NCI-H2227 (cell line): ENCODE data around the gene MEIS2.

Source experiments
- DNase-seq: peaks from one replicate; lab custom pipeline; 2025; ENCODE audit not compliant: unreplicated experiment; lab: John Stamatoyannopoulos, UW

The MEIS2 gene

DNA sequence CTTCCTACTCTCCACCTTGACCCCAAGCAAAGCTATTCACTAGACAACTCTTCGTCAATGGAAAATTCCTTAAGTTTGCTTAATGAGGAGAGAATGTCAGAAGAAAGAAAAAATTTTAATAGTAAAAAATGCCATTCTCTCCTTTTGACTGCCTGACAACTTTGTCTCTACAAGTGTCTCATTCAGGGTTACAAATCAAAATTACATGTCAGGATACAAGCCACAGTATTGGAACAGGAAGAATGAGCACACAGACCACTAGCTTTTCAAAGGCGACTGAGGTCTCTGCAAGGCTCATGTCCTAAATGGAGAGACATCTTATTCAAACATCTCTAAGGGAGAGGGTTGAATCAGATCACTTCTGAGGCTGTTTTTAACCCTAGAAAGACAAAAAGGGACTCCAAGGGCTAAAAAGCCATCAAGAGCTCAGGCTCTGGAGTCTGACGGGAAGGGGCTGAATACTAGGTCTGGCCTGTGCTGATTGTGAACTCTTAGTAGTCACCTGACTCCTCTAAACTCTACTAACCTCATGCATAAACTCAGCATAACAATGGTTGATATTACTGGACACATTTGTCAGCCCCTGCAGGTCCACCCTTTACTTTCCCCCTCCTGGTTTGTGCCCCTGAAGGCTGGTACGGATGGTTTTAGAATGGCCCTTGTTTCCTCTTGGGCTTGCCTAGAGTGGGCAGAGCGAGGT is 12.8 kb upstream of the MEIS2 start:
- no peak for DNase-seq

DNA sequence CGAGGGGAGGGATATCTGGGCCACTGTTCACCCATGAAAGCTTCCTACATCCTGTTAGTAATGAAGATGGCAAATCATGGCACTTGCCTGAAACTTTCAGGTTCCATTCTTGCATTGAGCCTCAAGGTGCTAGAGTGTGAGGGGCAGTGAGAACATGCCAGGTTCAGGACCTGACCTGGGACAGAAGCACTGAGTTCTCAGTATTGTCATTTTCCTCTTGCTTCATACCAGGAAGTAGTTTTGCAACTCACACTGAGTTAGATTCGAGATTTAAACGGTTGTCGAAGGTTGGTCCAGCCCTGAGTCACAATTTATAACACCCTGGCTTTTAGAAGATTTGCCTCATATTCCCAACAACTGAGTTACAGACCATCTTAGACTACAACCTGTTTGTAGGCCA is 11.8 kb upstream of the MEIS2 start:
- DNase-seq, result no peak

DNA sequence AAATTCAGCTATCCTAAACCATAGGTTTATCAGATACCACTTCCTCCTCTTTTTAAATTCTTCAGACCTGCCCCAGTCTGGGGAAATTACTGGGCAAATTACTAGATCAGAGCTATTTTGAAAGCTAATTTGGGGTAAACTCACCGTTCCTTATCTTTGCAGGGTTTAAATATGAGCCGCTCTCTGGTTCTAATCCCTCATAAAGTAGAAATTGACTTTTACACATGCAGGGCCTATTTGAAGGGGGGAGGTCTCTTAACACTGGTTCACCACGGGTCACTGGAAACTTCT is 11.0 kb upstream of the MEIS2 start:
- DNase-seq, result no peak

DNA sequence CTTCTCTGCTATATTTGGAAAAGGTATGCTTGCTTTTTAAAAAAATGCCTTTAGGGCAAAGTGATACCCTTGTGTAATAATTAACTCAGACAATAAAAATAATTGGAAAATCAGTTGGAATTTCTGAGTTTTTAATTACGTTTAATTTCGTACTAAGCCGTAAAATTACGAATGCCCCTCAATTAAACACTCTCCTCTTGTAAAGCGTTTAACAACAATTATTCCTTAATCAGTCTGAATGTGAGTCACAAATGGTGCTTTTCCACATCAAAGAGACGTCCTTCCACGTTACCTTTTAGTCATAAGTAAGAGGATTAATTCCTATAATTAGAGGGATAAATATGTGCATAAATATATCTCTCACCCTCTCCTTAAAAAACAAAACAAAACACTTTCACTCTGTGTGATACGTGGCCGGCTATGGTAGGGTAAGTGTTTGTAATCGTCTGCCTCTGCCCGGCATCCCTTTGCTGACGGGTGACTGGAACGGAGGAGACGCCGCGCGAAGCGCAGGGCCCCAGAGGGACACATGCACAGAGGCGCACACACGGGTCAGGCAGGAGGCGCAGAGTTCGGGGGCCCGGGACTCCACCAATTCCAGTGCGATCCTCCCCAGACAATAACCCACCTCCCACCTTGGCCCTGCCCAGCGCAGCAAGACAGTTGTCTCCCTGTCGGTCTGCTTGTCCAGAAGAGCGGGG is 9.7 kb upstream of the MEIS2 start:
- DNase-seq, result no peak

DNA sequence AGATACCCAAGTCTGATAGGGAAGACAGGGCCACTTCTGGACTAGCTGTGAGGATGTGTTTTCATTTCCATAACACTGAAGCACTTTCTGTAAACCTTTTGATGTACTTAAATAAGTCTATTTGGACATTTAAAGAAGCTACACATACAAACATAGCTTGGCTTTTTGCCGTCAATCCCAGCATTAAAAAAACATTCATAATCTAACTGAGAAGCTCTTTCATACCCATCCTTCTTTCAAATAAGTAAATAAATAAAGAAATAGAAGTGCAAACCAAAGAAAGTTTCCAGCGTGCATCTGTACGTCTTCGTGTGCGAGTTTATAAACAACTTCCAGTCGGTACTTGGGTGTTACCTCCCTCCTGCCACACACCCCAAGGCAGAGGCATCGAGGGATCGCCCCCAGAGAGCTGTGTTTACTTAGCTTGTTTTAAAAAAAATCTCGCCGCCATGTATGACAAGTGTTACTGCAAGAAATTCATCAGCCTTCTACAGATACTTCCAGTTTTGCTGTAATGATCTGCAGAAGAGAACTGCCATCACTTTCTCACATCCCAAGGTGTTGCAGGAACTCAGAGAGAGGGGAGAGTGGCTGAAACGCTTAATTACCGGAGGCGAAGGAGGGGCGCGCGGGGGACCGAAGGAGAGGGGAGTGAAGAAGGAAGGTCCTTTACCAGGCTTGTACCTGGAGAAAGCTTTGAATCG is 9.0 kb upstream of the MEIS2 start:
- peak; percentile 32 for DNase-seq

DNA sequence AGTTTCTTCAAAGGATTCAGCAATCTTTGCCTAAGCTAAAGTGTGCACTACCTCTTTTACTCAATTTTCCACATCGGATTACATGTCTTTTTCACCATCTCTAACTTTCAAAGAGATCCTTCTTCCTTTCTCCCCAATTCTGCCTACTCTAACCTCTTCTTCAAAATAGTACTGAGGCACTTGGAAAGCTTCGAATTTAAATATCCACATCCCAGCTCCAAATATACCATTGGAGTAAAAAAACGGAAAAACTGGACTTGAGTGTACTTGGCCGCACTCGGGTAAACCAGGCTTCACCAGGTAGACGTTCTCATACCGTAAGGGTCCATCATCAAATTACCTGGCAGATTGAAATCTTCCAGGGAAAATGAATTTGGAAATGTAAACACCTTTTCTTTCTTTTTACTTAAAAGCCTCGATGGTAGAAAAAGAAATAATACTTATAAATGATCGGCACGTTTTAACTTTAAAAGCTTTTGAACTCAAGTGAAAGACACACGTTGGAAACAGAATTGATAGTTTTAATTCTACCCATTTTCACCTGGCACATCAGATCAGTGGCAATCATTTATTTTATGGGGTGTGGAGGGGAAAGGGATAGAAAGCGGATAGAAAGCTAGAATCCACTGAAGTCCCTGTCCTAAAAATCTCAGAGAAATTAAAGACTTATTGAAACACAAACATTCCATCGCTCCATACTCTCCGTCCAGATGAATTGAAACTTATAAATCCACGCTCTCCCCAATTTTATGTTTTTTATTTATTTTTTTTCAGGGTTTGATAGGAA is 8.2 kb upstream of the MEIS2 start:
- no peak for DNase-seq

DNA sequence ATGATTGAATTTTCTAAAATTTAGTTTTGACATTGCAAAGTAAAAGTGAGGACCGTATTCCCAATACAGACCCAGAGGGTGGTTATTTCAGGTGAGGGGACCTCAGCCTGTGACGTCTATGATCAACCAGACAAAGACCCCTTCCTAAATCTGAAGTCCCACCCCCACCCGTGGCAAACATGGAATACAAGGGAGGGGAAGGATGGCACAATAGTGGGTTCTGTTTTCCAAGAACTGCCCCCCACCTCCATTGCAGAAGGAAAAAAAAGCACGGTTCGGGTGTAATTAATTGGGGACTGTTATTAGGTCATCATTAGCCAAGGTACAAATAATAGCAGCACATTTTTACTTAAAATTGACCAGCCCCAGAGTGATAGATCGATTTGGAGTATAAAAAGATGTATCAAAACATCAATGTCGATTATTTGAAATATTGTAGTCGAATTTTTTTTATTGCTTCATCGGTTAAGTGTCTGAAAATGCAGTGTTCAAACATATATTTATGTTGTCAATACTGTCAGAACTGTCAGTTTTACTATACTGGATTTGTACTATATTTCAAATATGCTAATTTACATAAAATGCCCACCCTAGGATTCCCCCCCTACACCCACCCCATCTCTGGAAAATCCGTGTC is 7.5 kb upstream of the MEIS2 start:
- DNase-seq, result no peak

DNA sequence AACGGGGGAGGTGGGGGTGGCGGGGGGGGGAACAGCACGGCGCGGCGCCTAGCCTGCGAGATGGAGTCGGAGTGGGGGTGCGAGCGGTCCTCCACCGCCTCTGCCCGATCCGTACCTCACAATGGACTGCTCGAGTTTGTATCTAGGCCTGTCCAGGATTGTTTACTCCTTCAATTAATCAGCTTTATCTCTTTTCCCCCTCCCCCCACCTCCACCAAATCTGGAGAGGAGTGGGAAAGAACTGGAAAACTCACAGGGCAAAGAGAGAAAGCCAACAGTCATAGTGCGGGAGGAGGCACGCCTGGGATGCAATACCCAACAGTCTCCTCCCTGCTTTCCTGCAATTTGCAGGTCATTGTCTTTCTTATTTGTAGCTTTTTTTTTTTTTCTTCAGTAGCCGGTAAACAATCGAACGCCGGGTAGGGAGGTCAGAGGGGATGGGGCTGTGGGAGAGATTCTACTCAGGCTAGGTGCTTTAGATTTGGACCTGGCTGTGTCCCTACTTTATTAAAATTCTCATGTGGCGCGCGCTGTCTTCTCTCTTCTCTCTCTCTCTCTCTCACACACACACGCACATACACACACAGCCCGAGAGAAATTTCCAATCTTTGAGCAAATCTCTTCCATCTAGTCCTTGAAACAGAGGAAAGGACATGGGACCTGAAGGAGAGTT is 6.9 kb upstream of the MEIS2 start:
- peak; percentile 17 for DNase-seq

DNA sequence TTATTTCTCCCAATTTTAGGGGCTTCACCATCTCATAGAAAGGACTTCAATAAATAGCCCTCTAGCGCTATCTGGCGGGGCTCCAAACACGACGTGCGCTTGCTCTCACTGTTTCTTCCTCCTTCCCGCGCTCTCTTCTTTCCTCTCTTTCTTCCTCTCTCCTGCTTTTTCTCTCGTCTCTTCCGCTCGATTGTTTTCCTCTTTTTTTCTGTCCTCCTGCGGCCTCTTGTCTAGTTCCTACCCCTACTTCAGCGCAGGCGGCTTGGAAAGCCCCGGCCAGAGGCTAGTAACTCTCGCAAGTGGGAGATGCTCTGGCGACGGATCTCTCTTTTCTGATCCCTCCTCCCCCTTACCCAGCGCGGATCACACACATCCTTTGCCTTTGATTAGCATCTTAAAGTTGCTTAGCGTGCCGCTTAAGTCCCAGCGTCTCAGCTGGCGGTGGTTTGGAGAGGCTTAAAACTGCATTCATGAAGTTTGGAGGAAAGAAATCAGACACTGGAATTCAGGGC is 6.2 kb upstream of the MEIS2 start:
- peak; percentile 30 for DNase-seq

DNA sequence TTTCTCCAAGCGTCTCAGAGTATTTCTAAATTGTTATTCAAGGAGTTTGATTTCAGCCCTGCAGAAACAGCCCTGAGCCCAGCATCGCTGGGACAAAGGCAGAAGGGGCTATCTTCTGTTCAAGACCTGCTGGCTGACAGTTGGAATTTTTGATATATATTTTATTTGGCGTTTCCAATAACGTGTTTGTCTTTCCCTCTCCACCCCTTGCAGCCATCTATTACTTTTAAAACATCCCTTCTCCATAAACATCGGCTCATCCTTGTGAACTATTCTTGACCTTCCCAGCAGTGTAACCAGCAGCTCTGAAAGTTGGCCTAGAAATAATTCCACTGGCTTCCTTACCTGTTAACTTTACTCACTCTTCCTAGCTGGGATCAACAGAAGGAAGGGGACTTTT is 5.5 kb upstream of the MEIS2 start:
- no peak for DNase-seq

DNA sequence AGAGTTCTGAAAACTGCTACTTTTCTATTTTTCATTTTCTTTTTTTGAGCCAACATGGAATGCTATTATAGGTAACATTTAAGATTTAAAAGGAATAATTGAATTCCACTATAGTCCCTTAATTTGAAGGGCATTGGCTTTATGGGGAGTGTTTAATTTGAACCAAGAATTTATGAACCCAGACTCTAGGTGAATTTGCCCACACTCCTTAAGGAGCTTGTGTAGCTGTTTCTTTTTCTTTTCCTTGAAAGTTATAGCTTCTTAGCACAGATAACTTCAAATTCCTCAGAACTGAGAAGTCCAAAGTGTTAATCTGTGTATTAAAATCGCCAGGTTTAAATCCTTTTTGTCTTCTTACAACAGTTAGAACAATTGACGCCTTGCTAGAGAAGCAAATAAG is 4.7 kb upstream of the MEIS2 start:
- DNase-seq, result no peak

DNA sequence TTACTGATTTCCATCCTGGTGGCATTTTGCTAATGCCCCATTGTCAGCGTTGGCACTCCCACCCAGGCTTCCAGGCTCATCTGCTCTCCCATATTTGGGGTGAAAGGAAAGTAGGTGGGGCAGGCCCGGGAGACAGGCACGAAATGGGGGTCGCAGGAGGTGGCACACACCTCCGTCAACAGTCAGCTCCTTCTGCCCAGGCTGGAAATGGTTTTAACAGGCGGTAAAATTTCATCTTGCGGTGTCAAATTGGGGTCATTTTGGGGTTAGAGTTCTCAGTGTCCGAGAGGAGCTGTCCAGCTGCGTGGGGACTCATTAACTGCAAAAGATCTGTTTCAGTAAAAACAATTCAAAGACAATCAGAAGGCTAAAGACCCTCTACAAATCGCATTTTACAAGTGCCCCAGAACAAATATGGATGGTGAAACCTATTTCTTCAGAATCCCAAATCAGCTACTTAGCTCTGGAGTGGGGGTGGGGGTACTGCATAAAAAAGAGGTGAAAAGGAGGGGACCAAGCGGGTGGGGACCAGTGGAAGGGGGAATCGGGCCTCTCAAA is 4.2 kb upstream of the MEIS2 start:
- DNase-seq, result no peak

DNA sequence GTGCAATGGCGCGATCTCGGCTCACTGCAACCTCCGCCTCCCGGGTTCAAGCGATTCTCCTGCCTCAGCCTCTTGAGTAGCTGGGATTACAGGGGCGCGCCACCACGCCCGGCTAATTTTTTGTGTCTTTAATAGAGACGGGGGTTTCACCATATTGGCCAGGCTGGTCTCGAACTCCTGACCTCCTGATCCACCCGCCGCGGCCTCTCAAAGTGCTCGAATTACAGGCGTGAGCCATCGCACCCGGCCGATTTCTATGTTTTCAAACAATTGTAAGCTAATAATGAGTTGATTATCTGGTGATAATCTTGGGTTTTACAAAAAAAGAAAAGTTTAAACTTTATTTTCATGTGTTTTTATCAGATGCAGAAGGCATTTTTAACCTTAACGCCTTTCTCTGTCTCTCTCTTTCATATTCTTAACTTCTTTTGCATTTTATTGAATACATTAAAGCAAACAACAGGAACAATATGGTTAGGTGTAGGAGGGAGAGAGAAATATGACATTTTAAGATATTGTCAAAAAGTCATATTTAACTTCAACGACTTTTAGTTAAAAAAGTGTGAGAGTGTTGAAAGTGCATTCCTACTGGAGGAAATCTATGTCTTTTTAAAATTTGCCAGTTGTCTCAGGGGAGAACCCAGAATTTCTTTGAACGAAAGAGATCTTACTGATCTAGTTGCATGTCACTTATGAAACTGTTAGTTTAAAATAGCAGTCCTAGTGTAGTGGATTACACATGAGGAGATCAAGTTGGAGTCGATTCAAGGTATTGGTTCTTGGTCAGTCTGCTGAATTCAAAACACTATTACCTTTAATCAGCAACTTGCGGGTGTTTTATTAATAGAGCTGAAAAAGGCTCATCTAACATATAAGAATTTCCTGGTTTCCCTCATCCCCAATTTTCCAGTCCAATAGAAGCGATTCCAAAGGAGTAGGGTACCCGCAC is 3.4 kb upstream of the MEIS2 start:
- DNase-seq, result no peak

DNA sequence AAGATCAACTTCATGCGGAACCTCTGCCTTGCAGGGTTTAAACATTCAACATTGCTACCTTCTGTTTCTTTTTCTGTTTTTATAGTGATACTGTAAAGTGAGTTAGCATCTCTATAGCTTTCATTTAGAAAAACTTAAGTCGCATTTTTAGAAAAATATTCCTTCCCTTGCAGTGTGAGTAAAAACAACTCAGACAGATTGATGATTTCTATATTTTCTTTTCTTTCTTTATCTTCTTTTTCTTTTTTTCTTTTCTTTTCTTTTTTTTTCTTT is 2.8 kb upstream of the MEIS2 start:
- DNase-seq, result no peak

DNA sequence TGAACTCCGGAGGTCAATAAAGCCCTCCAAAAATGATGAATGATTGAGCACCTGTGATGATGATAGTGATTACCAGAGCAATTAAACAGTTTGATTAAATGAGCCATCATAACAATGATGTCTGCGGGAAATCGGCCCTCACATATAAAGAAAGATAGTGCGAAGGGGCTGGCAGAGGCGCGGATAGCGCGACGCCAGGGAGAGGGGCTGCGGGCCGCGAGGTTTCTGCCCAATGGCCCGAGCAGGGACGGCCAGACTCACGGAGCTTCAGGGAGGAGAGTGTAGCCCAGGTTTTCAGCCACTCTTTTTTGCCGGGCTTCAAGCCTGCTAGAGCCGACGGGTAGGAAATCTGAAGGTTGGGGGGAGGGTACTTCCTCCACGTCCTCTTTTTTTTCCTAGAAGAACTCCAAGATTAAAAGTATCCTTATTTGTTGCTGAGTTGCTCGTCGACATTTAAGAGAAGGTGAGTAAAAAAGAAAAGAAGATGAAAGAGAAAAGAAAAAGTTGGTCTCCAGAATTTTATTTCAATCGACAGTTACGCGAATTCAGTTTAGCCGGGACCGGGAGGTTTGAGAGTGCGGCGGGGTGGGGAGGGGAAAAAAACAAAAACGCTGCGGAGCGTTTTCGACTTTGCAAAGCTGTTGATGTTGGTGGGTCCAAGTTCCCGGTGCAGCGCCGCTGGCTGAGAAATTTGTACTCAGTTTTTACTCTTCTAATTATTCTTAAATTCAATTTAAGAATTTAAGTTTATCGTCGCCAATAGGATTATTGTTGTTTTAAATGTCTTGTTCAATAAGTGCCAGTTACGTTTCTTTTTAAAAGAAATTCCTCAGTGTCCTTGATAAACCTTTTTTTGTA is 2.2 kb upstream of the MEIS2 start:
- peak; percentile 20 for DNase-seq

DNA sequence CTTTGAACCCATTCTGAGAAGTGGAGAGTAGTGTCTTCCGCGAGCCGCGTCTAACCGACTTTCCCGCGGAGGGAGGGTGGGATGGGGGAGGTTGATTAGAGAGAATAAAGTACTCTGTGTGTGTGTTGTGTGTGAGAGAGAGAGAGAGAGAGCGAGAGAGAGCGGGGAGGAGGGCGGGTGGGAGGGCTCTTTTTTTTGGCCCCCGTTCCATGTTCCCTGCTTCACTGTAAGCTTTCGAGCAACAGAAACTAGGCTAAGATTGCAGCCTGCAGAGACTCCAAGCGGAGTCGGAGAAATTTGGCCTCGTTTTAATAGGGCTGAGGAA is 1.6 kb upstream of the MEIS2 start:
- DNase-seq, result peak; percentile 27

DNA sequence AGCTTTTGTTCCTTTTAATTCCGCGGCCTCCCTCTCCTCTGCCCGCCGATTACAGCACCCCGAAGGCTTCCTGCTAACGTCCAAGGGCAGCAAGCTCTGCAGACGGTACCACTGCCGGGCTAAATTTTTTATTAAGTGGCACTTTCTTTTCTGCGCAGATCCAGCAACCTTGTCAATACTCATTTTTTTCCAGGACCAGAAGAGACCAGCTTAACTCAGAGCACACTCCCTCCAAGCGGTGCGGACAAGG is 542 bp upstream of the MEIS2 start:
- peak; percentile 55 for DNase-seq

DNA sequence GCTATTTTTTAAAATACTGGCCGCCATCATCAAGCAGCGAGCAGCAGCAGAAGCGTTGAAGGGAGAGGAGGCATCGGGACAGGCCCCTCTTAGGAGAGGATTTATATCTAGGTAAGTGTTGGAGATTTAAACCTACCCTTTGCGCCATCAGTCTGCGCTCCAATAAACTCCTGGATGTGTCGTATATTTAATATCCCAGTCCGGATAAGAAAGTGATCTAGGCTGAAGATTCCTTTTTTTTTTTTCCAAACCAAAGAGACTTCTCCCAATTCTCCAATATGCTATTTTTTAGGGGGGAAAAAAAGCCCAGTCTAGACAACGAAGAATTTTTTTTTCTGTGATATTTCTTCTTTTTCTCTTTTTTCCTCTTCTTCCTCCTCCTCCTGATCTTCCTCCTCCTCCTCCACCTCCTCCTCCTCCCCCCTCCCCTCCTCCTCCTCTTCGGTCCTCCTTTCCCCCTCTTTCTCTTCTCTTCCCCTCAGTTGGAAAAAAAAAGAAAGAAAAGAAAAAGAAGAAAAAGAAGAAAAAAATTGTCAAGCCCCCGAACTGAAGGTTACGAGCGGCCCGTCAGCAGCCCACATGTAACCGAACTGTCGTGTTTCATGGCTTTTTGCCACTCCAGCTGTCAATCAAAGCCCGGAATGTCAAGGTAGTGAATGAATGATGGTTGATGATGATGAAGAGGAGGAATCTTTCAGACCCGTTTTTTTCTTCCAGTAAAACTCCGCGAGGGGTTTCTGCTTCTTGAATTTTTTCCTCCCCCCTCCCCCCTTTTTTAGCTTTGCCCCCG is 835 bp downstream of the MEIS2 start:
- peak; percentile 57 for DNase-seq
